ENCODE results near the gene TTC7B.
A peak's percentile ranks its signal among the peaks of the same experiment; 100 is the strongest.

TTC7B gene

GRCh38 chr14:90773196-90773486, 43.1 kb downstream of the TTC7B start:
- DNase-seq, result no peak

GRCh38 chr14:90767899-90768298, 48.3 kb downstream of the TTC7B start:
- DNase-seq, result no peak

GRCh38 chr14:90760591-90761316, 55.5 kb downstream of the TTC7B start:
- peak; percentile 41 for DNase-seq

GRCh38 chr14:90760078-90760444, 56.2 kb downstream of the TTC7B start:
- no peak for DNase-seq

GRCh38 chr14:90759370-90760077, 56.7 kb downstream of the TTC7B start:
- DNase-seq, result no peak

GRCh38 chr14:90758959-90759358, 57.3 kb downstream of the TTC7B start:
- peak; percentile 42 for DNase-seq

GRCh38 chr14:90758028-90758889, 58.0 kb downstream of the TTC7B start:
- DNase-seq, result peak; percentile 98

GRCh38 chr14:90757452-90757851, 58.8 kb downstream of the TTC7B start:
- no peak for DNase-seq

GRCh38 chr14:90756755-90757345, 59.4 kb downstream of the TTC7B start:
- no peak for DNase-seq

- DNase-seq, result peak; percentile 19
Observed at GRCh38 chr14:90755661-90756304, 60.4 kb downstream of the TTC7B start.

GRCh38 chr14:90753456-90754005, 62.7 kb downstream of the TTC7B start:
- DNase-seq, result no peak

GRCh38 chr14:90750701-90751100, 65.5 kb downstream of the TTC7B start:
- no peak for DNase-seq

GRCh38 chr14:90750191-90750590, 66.0 kb downstream of the TTC7B start:
- no peak for DNase-seq

- DNase-seq, result no peak
Observed at GRCh38 chr14:90747909-90748308, 68.3 kb downstream of the TTC7B start.

- DNase-seq, result no peak
Observed at GRCh38 chr14:90743826-90744225, 72.4 kb downstream of the TTC7B start.

- DNase-seq, result no peak
Observed at GRCh38 chr14:90743425-90743824, 72.8 kb downstream of the TTC7B start.

- no peak for DNase-seq
Observed at GRCh38 chr14:90742729-90743128, 73.5 kb downstream of the TTC7B start.

- DNase-seq, result no peak
Observed at GRCh38 chr14:90742252-90742651, 74.0 kb downstream of the TTC7B start.

GRCh38 chr14:90741682-90741946, 74.6 kb downstream of the TTC7B start:
- no peak for DNase-seq

- DNase-seq, result no peak
Observed at GRCh38 chr14:90740946-90741681, 75.1 kb downstream of the TTC7B start.

GRCh38 chr14:90740081-90740480, 76.1 kb downstream of the TTC7B start:
- DNase-seq, result no peak
